GM23338 (cell line): Measurements from ENCODE around the gene SNX1. TPM values are rescaled to one million over a fixed set of nuclear protein-coding genes. Genes with fewer than 3 reads are reported as not detected.

Experiments used
- ATAC-seq: fragments of 200-7000 bp; cut with Tn5 transposase; 3 replicates; pipeline ENCODE4 v1.9.1; 2020
- DNase-seq: peaks from one replicate; pipeline ENCODE4 v3.0.0-alpha.2; 2015; ENCODE audit warnings: low spot score
- H2AFZ ChIP-seq: fragments of 200-600 bp; sonication (generic); 2 replicates; pipeline ENCODE4 v1.8.0; 2016; ENCODE audit warnings: antibody characterized with exemption, mild to moderate bottlenecking, moderate library complexity
- H3F3A ChIP-seq: fragments of 200-600 bp; sonication (generic); replicated peaks from 2 replicates; pipeline ENCODE4 v1.8.0; 2017; ENCODE audit warnings: antibody characterized with exemption, mixed run types, low read depth
- H3K27ac ChIP-seq: fragments of 200-600 bp; sonication (generic); 2 replicates; pipeline ENCODE4 v1.6.1; 2016; ENCODE audit warnings: low read depth
- H3K27me3 ChIP-seq: fragments of 200-600 bp; sonication (generic); 2 replicates; pipeline ENCODE4 v1.8.0; 2016; ENCODE audit warnings: mild to moderate bottlenecking, mixed run types, moderate library complexity; ENCODE audit not compliant: insufficient read depth
- H3K36me3 ChIP-seq: fragments of 200-600 bp; sonication (generic); 2 replicates; pipeline ENCODE4 v1.8.0; 2016; ENCODE audit warnings: mild to moderate bottlenecking; ENCODE audit not compliant: insufficient read depth
- H3K4me1 ChIP-seq: fragments of 200-600 bp; sonication (generic); 2 replicates; pipeline ENCODE4 v1.8.0; 2016; ENCODE audit warnings: mild to moderate bottlenecking, moderate library complexity; ENCODE audit not compliant: insufficient read depth
- H3K4me2 ChIP-seq: fragments of 200-600 bp; sonication (generic); 2 replicates; pipeline ENCODE4 v1.7.1; 2017; ENCODE audit warnings: mixed run types
- H3K4me3 ChIP-seq: fragments of 200-600 bp; sonication (generic); 2 replicates; pipeline ENCODE4 v1.6.1; 2016; ENCODE audit warnings: mixed run types
- H3K79me2 ChIP-seq: fragments of 200-600 bp; sonication (generic); replicated peaks from 2 replicates; pipeline ENCODE4 v1.8.0; 2017; ENCODE audit warnings: mild to moderate bottlenecking; ENCODE audit not compliant: insufficient read depth
- H3K9me2 ChIP-seq: fragments of 200-600 bp; sonication (generic); 2 replicates; pipeline ENCODE4 v1.8.0; 2017; ENCODE audit not compliant: insufficient read depth
- H4K20me1 ChIP-seq: fragments of 200-600 bp; sonication (generic); replicated peaks from 2 replicates; pipeline ENCODE4 v1.8.0; 2017; ENCODE audit warnings: mild to moderate bottlenecking; ENCODE audit not compliant: insufficient read depth
- H3K27ac Mint-ChIP-seq: 2 replicates; pipeline ENCODE4 v1.8.0; 2020; ENCODE audit warnings: inconsistent platforms, mild to moderate bottlenecking, moderate library complexity, mixed read lengths
- H3K27me3 Mint-ChIP-seq: 3 replicates; pipeline ENCODE4 v1.8.0; 2022; ENCODE audit warnings: low read depth, mild to moderate bottlenecking, moderate library complexity, mixed read lengths, inconsistent platforms; ENCODE audit not compliant: insufficient read depth, poor library complexity
- H3K36me3 Mint-ChIP-seq: 3 replicates; pipeline ENCODE4 v1.8.0; 2021; ENCODE audit warnings: low read depth, mild to moderate bottlenecking, inconsistent platforms, moderate library complexity, mixed read lengths
- H3K4me1 Mint-ChIP-seq: 3 replicates; pipeline ENCODE4 v1.8.0; 2020; ENCODE audit warnings: mild to moderate bottlenecking, inconsistent platforms, mixed read lengths
- H3K4me3 Mint-ChIP-seq: 3 replicates; pipeline ENCODE4 v1.8.0; 2021; ENCODE audit warnings: moderate library complexity, mild to moderate bottlenecking, inconsistent platforms, mixed read lengths
- H3K9me3 Mint-ChIP-seq: 3 replicates; pipeline ENCODE4 v1.8.0; 2020; ENCODE audit warnings: moderate library complexity, mild to moderate bottlenecking, inconsistent platforms, mixed read lengths
- CREB1 ChIP-seq: fragments of 250-450 bp; sonication (Bioruptor Pico); IDR thresholded peaks from 2 replicates; pipeline ENCODE4 v1.5.0; 2020; ENCODE audit warnings: low read depth, mild to moderate bottlenecking, moderate library complexity
- CTCF ChIP-seq, 2 experiments: fragments of 200-600 bp in 1 of 2; sonication (generic) in 1 of 2; conservative IDR thresholded peaks; 2 replicates each; pipeline versions ENCODE4 v1.5.1 to v1.6.1; 2016 to 2017; ENCODE audit warnings: antibody characterized with exemption in 2 of 2, low read depth in 2 of 2, mild to moderate bottlenecking in 2 of 2, moderate library complexity in 1 of 2
- ETS1 ChIP-seq: IDR thresholded peaks from 2 replicates; pipeline ENCODE4 v1.6.1; 2016; ENCODE audit warnings: antibody characterized with exemption
- EZH2 ChIP-seq: fragments of 200-600 bp; sonication (generic); IDR thresholded peaks from one replicate; pipeline ENCODE4 v1.8.0; 2017; ENCODE audit warnings: antibody characterized with exemption, mild to moderate bottlenecking, low read depth; ENCODE audit not compliant: unreplicated experiment
- EZH2phosphoT487 ChIP-seq: fragments of 200-600 bp; sonication (generic); IDR thresholded peaks from one replicate; pipeline ENCODE4 v1.8.1; 2018; ENCODE audit warnings: antibody characterized with exemption; ENCODE audit not compliant: unreplicated experiment
- JUNB ChIP-seq: IDR thresholded peaks from one replicate; pipeline ENCODE4 v1.6.1; 2016; ENCODE audit warnings: antibody characterized with exemption; ENCODE audit not compliant: unreplicated experiment
- NANOG ChIP-seq: IDR thresholded peaks from 2 replicates; pipeline ENCODE4 v1.6.1; 2016; ENCODE audit warnings: antibody characterized with exemption, borderline replicate concordance
- POLR2AphosphoS5 ChIP-seq: IDR thresholded peaks from 2 replicates; pipeline ENCODE4 v1.6.1; 2016; ENCODE audit warnings: antibody characterized with exemption, low read depth
- STAT1 ChIP-seq: IDR thresholded peaks from one replicate; pipeline ENCODE4 v1.6.1; 2016; ENCODE audit warnings: antibody characterized with exemption; ENCODE audit not compliant: unreplicated experiment
- ZNF114 ChIP-seq: fragments of 250-450 bp; sonication (Bioruptor Pico); IDR thresholded peaks from 2 replicates; pipeline ENCODE4 v1.5.0; 2020; ENCODE audit warnings: mild to moderate bottlenecking, moderate library complexity
- ZNF331 ChIP-seq: fragments of 250-450 bp; sonication (Bioruptor Pico); IDR thresholded peaks from 2 replicates; pipeline ENCODE4 v1.5.0; 2020; ENCODE audit warnings: low read depth, mild to moderate bottlenecking, moderate library complexity
- ZNF462 ChIP-seq: fragments of 250-450 bp; sonication (Bioruptor Pico); IDR thresholded peaks from 2 replicates; pipeline ENCODE4 v1.5.0; 2020; ENCODE audit warnings: mild to moderate bottlenecking, moderate library complexity
- polyA plus RNA-seq: library from polyadenylated mRNA; unstranded; fragments of >200 nt; fragmentation: Nextera tagmentation; extraction: Ambion mirVana; gene quantifications from 2 replicates; pipeline ENCODE4 v1.2.1, GENCODE V29; 2016
- total RNA-seq: library from RNA; depleted of rRNA; stranded (reverse); fragments of >200 nt; shearing (Covaris generic); gene quantifications from 2 replicates; pipeline ENCODE4 v1.2.3, GENCODE V29; 2014
- TF ChIP-seq, protein P1 (sequence below): IDR thresholded peaks from one replicate; pipeline ENCODE4 v1.6.1; 2018; ENCODE audit warnings: antibody characterized with exemption; ENCODE audit not compliant: unreplicated experiment

Gene SNX1
- total and polyA plus RNA-seq, 2 experiments from 2014 or later: 33.3 to 33.8 TPM

GRCh38 chr15:64111679-64112050 is 15.9 kb downstream of the SNX1 start:
- H3K27ac Mint-ChIP-seq: no peak overlapping the region
- peaks cover 2% of the 10 kb centered on the region for H3K27me3 Mint-ChIP-seq
- Histone ChIP-seq H3K4me3 (no peak overlapping the region), H3K27me3 (no peaks in the 10 kb centered on the region), H3K36me3 (no peaks in the 10 kb centered on the region), H3F3A (no peaks in the 10 kb centered on the region), H4K20me1 (no peaks in the 10 kb centered on the region; the same call in 1 of the 2 replicates), H3K27ac (no peak overlapping the region), H3K4me1 (no peaks in the 10 kb centered on the region), H3K79me2 (peaks cover 20% of the 10 kb centered on the region), H3K9me2 (no peaks in the 10 kb centered on the region), H2AFZ (no peak overlapping the region), H3K4me2 (no peak overlapping the region)
- DNase-seq (no peak), ATAC-seq (peak; percentile 30; the same call in 1 of the 3 replicates)
- H3K9me3 Mint-ChIP-seq: no peaks in the 10 kb centered on the region
- TF ChIP-seq CREB1 (no peak), ZNF331 (CRISPR knock-in tag) (no peak), EZH2 (no peak), ZNF462 (no peak), CTCF (conservative IDR thresholded peaks at IDR 0.05; ENCODE audit: low read depth in 2 of 2) (no peak), STAT1 (no peak), EZH2phosphoT487 (no peak), JUNB (no peak), ETS1 (no peak), ZNF114 (no peak), NANOG (no peak), POLR2AphosphoS5 (no peak)
- TF ChIP-seq, protein P1, sequence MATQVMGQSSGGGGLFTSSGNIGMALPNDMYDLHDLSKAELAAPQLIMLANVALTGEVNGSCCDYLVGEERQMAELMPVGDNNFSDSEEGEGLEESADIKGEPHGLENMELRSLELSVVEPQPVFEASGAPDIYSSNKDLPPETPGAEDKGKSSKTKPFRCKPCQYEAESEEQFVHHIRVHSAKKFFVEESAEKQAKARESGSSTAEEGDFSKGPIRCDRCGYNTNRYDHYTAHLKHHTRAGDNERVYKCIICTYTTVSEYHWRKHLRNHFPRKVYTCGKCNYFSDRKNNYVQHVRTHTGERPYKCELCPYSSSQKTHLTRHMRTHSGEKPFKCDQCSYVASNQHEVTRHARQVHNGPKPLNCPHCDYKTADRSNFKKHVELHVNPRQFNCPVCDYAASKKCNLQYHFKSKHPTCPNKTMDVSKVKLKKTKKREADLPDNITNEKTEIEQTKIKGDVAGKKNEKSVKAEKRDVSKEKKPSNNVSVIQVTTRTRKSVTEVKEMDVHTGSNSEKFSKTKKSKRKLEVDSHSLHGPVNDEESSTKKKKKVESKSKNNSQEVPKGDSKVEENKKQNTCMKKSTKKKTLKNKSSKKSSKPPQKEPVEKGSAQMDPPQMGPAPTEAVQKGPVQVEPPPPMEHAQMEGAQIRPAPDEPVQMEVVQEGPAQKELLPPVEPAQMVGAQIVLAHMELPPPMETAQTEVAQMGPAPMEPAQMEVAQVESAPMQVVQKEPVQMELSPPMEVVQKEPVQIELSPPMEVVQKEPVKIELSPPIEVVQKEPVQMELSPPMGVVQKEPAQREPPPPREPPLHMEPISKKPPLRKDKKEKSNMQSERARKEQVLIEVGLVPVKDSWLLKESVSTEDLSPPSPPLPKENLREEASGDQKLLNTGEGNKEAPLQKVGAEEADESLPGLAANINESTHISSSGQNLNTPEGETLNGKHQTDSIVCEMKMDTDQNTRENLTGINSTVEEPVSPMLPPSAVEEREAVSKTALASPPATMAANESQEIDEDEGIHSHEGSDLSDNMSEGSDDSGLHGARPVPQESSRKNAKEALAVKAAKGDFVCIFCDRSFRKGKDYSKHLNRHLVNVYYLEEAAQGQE: no peak
- peaks cover 19% of the 10 kb centered on the region; the same call in 2 of the 3 replicates for H3K36me3 Mint-ChIP-seq
- H3K4me1 Mint-ChIP-seq: peaks cover 9% of the 10 kb centered on the region; the same call in 2 of the 3 replicates
- H3K4me3 Mint-ChIP-seq: no peak overlapping the region
